Stimulated activated CD4-positive, alpha-beta T cell treated with anti-CD3 and anti-CD28 coated beads, Interleukin-15, amount 100 ng/mL, for 1 hour (primary cell): Measurements from ENCODE around the gene SPDEF.

Experiments used
- DNase-seq, 2 donors: peaks; one replicate each; pipeline ENCODE4 v3.0.0-alpha.2; 2020; ENCODE audit warnings: low read depth in 1 of 2, low spot score in 1 of 2

Gene SPDEF

DNA sequence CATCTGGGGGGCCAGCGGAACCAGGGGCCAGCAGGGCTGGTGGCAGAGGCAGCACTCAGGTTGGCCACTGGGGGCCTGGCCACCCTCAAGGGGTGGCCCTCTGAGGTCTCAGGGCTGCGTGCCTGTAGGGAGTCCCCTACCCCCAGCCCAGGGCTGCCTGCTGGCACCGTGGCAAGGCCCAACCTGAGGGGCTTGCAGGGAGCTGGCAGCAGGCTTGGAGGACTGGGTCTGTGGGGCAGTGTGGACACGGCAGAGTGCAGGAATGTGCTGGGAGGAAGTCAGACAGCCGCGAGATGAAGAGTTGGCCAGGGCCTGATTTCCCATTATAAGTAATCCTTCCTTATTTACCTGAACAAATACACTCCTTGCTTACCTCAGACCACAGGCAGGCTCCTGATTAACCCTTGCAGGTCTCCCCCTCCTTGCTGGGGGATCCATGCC is at the start of gene SPDEF:
TSS of gene SPDEF (minus strand) at position 299 of the 441 bp plus-strand sequence. CDS start 11,874 bp downstream, outside the sequence.
- DNase-seq = no peak

DNA sequence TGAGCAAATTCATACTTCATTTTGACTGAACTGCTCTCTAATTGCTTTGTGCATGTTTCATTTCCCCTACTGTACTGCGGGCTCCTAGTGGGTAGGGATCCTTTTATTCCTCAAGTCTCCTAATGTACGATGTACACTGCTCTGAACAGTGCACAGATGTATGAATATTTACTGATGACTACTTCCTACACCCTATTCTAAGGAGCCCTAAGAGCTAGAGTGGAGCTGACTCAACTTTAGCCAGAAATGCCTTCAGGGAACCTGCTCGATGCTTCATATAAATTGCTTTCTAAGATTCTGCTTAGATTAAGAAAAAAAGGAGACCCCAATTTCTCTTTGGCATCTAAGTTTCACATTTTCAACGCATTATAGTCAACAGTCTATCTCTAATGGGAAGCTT is 47.6 kb upstream of the SPDEF start:
- no peak for DNase-seq

DNA sequence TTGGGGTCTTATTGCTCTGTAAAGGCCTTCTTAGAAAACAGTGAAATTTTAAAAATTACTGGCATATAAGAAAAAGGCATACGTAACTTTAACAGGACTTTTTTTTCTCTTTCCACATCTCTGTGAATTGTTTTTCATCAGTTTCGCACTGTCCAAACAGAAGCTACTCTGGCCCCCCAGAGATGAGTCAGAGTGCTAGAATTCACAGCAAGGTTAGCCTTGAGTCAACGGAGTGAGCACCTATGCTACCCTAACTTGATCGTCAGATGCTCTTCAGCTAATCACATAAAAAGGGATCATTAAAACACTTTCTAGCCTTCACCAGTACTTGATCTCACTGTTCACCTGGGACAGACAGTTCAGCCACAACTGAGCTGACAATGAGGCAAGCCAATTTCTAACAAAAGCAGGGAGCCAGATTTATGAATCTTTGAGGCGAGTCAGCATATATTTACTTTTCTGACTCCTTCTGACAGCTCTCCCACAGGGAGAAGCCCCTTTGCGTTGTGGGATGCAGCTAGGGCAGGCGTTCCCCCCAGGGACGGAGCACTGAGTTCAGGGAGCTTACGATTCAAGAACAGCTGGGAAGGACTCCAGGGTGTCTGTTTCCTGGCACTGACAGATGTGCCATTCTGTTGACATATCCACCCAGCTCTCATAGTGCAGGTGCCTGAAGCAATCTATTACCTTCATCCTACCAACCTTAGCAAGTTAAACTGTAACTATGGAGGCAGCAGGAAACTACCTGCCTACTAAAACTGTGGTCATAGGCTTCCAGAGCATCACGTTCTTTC is 46.4 kb upstream of the SPDEF start:
- no peak for DNase-seq

DNA sequence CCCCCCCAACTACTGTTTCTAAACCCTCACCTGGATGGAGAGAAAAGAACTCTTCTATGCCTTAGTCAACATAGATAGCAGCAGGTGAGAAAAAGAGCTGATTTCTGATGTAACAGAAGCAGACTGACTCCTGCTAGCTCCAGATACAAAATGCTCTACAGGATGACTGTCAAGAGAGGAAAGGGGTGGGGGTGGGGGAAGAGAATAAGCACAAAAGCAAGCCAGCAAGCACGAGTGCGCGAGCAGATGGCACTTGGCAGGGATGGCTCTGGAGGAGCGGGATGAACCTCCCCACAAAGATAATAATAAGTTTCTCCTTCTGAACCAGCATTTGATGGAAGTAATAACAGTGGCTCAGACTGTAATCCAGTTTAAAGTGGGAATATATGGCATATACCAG is 45.6 kb upstream of the SPDEF start:
- DNase-seq = no peak

DNA sequence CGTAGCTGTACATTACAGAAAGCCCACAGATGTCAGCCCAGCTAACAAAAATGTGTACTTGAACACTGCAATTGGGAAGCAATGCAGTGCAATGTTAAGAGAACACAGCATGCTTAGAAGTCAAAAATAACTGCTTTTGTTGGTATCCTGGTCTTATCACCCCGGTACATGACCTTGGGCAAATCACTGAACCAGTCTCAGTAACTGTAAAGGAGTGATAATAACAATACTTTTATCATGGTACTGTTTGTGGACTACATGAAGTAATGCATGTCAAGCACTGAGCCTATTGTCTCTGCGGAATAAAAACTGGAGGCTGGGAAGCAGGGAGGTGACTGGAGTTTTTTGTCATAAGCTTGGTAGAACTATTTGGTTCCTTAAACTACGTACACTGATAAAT is 44.7 kb upstream of the SPDEF start:
- no peak for DNase-seq

DNA sequence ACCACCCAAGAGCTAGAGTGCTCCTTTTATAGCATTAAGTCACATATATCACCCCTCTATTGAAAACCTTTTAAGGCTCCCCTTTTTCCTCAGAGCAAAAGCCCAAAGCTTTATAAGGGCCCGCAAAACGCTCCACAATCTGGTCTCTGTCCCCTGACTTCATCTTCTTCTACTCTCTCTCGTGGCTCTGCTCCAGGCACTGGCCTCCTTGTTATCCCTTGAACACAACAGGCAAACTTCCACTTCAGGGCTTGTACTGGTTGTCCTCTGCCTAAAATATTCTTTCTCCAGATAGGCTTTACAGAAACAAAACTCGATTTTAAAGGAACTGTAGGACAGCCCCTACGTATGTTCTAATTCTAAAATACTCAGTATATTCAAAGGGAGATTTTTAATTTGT is 44.0 kb upstream of the SPDEF start:
- no peak for DNase-seq

DNA sequence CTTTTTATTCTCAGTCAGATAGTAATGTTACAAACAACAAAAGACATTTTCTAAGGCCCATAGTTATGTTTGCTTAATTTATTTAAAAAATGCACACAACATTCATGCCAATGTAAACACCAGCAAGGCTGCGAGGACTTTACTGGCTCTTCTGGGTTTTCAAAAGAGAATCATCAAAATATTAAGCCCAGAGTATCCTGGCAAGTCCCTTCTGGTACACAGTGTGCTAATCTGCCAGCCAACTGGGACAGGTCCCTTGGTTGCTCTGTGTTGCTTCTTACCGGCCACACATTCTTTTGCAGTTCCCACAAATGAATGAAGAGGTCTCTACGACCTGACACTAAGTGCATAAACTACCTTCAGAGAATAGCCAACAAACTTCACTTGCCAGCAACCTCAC is 42.6 kb upstream of the SPDEF start:
- DNase-seq = no peak

DNA sequence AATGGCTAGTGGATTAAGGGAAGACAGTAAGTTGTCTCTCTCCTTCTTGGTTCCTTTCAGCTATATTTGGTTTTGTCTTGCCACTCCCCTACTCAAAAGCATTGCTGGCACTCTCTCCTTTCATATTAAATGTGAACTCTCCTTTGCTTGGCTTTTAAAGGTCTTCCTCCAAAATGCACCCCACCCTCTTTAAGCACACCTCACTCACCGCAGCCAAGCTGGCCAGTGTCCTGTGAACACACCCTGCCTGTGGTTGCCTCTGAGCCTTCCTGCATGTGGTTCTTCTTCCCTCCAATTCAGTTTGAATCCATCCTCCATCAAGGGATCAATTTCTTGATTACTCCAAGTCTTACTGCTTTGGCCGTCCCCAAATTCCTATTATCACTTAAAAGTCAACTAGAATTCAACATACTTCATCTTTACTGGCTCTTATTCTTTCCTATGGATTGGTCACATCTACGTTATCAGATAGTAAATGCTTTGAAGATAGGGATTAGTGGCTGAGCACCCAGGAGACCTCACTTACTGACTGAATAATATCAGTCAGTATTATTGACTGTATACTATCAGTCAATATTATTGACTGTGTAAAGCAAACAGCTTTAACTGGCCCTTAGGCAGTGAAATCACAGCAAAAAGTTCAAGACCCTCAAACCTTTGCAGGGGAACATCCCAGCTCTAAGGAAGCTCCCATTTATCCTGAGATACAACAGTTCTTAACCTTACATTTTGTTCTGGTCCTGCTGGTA is 41.6 kb upstream of the SPDEF start:
- no peak for DNase-seq

DNA sequence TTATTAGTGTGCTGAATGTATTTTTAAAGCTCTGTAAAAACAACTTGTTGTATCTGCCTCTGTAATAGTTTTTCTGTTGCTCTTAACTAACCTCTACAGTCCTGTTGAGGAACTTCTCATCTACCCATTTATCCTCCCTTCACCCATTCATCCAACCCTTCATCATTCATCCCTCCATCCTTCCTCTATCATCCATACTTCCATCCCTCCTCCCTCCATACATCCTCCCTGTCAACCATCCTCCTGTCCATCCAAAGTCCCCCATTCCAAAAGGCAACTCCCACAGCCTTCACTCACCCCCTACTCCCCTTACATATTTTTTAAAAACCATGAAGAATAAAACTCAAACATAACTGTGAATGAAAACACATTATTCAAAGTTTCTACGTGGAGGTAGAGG is 40.7 kb upstream of the SPDEF start:
- DNase-seq = no peak

DNA sequence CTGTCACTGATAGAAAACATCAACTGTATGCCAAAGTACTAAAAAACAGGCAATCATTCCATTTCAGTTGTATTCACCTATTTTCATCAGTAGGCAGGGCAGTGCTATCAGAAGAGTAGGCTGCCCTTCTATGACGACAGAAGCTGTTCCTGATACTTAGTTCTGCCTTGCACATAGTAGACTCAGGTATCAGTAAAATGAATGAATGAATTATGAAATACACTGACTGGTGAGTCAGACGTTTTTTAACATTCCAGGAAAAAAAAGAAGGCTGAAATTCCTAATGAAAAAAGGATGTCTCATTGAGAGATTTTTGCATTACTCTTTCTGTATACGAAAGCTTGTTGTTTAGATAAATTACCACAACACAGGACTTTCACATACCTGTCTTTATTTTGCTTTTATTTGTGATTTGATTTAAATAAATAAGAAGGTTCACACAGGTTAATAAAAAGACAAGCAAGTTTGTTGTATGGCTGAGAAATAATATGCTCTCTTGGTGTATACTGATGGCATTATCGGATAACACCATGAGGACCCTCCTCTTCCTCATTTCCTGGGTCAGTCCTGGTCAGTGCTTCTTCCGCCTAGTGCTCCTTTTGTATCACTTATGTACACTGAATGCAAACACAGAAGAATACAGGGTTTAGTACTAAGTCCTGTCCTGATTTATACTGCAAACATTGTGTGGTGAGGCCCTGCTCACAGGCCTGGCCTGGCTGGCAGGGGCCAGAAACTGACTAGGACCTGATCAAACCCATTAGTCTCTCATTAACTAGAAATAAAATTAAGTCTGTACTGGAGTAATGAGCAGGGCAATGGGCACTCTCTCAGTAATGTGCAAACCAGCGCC is 39.4 kb upstream of the SPDEF start:
- no peak for DNase-seq

DNA sequence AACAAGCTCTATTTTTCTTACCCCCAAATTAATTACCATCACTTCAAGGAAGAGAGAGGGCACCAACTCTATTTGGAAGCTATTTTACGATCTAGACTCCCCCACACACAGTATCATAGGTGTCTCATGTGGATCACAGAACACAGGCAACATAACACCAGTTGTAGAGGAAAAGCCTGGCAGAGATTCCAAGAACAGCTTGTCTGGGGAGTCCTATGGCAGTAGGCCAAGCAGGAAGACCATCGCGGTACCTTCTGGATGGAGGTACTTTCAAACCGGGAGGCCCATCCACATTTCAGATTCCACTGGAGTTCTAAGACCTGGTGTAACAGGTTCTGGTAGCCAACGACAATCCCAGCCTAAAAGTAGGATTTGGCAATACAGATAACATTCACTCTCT is 37.6 kb upstream of the SPDEF start:
- DNase-seq = no peak

DNA sequence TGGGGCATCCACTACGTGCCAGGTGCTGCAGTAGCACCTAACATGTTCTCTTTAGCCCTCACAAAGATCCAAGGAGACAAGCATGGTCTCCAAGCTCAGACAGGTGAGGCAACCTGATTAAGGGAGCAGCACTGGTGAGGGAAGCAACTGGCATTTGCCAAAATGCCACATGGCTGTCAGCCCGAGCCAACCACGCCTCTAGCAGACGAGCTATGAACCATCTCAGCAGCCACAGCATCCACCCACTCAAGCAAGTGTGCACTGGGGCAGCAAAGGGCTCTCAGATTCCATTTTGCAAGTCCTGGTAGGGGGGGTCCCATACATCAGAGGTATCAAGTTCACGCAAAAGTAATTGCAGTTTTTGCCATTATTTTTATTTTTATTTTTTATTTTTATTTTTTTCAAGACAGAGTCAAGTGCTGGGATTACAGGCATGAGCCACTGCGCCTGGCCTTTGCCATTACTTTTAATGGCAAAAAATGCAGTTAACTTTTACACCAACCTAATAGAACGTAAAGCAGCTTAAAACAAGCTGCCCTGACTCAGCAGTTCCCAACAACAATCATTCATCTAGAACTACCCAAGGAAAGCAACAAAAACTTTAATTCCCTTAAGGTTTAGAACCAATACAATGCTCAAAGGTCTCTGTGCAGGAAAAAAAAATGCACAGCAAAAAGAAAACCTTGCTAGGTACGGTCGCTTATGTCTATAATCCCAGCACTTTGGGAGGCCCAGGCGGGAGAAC is 36.3 kb upstream of the SPDEF start:
- DNase-seq = no peak

DNA sequence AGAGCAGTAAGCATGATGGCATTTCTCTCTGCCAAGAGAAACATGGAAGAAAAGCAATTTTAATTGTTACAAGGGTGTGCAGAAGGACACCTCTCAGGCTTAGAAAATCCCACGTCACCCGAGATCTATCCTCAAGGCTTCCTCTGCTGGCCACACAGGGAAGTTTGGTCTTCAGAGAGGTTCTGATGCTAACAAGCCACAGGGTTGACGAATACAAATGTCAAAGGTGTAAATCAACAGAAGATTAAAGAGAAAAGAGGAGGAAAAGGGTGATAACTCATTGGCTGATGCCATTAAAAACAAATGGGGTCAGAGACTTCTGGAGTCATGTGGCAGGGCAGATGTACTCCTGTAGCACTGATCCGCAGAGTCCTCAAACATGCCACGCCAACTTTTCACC is 33.6 kb upstream of the SPDEF start:
- DNase-seq = no peak

DNA sequence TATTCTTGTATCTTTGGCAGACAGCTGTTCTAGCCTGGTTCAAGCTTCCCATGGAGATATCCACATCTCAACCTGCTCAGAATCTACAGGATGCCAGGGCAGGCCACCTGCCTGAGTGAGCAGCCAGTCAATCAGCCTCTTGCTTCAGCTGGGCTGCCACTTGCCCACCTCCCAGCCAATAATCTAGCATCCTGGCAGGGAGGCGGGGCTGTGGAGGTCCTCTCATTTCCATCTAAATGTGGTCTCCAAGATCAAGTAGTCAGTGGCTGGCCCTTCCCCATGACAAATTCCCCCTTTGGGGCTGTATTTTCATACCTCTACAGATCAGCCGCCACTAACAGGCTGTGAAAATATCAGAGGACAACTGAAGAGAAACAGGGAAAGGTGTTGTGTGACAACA is 33.0 kb upstream of the SPDEF start:
- no peak for DNase-seq

DNA sequence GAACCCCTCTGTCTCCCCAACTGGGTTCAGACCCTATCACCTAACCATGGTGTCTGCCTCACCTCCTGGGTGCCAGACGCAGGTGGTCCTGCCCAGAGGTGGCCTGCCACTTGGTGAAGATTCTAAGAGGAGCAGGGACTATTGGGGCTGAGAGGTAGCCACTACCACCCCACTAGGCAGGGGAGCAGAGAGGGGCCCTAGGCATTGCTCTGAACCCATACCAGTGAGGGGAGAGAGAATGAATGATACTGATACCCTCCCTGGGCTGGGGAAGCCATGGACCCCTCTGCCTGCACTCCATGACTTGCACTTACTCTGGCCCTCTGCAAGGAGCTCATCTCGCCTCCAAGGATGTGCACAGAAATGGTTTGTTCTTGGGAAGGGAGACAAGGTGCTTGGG is 31.7 kb upstream of the SPDEF start:
- DNase-seq = no peak

DNA sequence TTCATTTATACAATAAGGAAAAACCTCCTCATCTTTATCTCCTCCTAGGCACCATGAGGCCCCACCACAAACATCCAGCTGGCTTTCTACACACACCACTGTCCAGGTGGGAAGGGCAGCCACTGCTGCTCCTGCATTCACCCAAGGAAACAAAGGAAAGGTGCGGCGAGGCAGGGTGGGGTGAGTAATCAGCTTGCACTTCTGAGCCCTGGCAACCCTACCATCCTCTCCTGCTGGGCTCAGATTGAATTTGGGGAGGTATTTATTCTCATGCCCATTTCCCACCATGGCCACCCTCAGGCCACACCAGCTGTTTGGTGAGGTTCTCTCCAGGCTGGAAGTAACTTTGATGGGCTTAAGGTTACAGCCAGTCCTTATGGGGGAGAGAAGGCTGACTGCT is 31.2 kb upstream of the SPDEF start:
- DNase-seq = no peak

DNA sequence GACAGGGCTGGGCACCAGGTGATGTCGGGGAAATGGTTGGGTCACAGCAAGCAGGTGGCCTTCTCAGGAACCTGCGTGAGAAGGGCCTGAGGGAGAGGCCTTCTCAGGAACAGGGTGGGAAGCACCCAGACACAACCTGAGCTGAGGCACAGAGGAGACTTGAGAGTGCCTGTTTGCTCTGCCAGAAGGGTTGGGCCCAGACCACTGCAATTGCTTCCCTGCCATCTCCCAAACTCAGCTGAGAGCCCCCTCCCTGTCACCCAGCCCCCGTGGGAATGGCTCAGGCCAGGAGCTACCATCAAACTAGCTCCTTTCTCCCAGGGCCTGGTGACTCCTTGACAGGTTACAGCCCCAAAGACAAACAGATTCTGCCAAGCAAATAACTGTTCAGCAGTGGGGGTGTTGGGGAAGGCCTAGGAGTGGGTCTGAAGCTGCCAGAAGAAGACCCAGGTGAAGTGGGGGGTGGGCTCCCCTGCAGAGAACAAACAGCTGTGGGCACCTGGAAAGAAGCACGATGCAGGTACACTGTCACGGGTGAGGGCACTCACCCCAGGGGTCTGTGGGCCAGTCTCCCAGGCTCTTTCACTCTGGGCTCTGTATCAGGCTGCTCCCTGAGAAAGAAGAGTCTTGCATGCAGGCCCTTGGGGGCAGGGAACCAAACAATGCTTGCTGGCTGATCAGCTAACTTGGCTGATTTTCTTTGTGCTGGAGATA is 30.4 kb upstream of the SPDEF start:
- DNase-seq = no peak

DNA sequence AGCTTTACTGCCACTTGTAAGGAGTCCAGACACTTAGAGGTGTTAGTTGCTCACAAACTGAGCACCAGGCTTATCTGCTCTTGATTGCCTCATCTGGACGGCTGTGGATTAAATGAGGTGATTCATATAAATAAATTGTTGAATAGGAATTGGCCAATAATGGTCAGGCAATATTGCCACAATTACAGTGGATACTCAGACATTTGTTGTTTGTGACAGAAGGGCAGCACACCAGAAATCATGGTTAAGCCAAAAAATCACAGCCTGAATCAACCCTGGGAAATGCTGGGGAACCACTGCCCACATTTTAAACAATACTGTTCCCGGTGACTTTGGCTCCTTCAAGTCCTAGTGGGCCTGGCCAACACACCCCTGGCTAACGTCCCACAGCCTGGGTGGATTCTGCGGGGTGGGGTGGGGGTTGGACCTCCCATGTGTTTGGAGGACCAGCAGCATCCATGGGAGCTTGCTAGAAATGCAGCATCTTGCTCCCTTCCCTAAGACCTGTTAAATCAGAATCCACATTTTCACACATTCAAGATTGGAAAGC is 29.5 kb upstream of the SPDEF start:
- no peak for DNase-seq

DNA sequence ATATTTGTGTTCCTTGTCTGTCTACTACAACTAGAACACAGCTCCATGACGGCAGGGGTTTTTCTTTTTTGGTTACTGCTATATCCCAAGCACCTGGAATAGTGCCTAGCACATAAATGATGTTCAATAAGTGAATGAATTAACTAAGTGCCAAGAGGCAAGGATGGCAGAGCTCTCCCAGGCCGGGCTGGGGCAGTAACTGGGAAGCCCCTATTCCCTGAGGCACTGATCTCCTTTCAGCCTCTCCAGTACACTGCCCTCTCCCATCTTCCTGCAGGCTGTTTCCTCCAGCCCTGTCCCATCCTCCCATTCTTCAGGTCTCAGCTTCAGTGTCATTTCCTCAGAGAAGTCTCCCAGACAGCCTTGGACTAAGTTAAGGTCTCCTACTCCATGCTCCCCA is 29.0 kb upstream of the SPDEF start:
- no peak for DNase-seq

DNA sequence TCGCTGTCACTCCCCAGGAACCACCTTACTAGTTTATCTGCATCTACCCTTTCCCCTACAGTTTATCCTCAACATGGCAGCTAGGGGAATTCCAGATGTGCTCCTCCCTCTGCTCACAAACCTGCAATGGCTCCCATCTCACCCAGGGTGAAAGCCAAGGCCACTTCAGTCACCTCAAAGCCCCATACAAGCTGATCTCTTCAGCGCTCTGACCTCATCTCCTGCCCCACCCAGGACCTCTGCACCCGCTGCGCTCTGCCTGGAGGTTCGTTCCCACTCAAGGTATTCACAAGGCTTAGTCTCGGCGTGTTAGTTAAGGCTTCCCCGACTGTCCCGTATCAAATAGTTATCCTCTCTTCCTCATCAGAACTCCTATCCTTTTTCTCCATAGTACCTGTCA is 28.6 kb upstream of the SPDEF start:
- no peak for DNase-seq
